Measurements from ENCODE around the gene TIRAP.
"Not testable (repeated sequence)": the region's sequence is repeated elsewhere in the genome, so short reads cannot be mapped to it uniquely, and the experiment has no call there.

TIRAP gene, protein sequence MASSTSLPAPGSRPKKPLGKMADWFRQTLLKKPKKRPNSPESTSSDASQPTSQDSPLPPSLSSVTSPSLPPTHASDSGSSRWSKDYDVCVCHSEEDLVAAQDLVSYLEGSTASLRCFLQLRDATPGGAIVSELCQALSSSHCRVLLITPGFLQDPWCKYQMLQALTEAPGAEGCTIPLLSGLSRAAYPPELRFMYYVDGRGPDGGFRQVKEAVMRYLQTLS

DNA sequence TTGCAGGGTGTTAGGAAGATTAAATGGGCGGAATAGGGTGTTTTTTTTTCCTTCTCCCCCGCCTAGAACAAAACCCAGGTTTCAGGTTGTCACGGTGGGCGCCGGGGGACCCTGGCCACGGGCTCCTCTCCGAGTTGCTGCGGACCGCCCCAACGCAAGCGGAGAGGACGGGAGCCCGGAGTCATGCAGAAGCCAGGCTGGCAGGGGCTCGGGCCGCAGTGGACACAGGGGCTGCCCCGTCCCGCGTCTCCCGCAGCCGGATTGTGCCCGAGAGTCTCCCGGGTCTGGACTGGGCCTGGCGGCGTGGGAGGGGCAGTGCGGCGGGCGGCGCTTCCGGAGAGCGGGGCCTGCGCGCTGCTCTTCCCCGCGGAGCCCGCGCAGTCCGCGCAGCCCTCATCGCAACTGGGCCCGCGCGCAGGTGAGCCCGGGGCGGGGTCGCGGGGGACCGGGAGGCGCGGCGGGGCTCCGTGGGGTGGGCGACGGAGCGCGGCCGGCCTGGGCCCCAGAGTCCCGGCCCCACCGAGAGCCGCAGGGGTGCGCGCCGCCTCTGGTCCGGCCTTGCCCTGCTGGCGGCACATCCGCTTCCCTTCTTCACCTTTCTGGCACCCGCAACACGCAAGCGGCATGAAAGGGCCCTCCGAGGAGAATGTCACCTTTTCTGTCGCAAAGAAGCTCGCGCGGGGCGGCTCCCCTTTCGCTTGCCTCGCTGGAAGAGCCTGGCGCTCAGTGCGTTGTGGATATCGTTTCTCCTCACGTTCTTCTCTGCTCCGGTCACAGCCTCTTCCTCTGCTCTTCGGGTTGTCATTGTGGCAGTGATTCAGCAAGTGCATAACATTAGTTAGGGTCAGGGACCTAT is at the start of gene TIRAP:
TSS of gene TIRAP (plus strand) at position 358 of the 856 bp plus-strand sequence. CDS start 7,802 bp downstream, outside the sequence.
- DNase-seq: peak; percentile 58

DNA sequence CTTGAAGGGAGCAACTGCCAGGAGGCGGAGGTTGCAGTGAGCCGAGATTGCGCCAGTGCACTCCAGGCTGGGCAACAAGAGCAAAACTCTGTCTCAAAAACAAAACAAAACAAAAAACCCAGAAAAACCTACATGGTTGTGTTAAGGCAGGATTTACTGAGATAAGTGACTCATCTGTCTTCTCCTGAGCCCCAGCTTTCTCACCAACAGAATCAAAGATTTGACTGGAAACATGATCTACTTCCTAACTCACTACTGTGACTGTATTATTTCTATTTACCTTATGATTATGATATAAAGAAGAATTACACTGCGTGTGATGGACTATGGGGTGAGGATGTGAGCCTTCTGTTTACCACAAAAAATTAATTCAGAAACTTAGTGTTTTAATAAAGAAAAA is 49.5 kb upstream of the TIRAP start:
- no peak for DNase-seq

DNA sequence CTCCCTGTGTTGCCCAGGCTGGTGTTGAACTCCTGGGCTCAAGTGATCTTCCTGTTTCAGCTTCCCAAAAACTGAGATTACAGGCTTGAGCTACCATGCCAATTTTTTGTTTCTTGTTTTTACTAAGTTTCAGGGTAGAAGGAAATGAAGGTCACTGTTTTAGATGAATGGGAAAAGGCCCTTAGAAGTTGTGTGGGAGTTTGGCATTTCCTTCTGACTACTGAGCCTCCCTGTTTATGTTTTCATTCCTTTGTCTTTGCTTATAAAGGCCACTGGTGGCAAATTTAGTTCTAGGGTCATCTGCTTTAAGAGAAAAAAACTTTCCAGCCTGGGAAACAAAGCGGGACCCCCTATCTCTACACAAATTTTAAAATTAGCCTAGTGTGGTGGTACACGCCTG is 36.3 kb upstream of the TIRAP start:
- no peak for DNase-seq

DNA sequence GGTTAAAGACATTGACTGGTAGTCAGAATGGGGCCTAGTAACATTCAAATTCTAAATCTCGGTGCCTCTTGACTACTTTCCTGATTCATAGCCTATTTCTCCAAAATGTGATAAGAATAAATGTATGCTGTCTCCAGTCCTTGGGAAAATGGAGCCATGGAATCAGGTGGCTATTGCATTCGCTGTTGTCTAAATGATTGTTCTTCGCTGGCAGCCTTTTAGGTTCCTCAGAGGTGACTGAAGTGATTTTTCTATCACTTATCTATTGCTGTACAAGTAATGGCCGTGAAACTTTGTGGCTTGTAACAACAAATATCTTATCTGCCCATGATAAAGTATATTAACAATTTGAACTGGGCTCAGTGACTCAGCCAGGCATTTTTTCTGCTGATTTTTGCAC is 29.6 kb upstream of the TIRAP start:
- no peak for DNase-seq

DNA sequence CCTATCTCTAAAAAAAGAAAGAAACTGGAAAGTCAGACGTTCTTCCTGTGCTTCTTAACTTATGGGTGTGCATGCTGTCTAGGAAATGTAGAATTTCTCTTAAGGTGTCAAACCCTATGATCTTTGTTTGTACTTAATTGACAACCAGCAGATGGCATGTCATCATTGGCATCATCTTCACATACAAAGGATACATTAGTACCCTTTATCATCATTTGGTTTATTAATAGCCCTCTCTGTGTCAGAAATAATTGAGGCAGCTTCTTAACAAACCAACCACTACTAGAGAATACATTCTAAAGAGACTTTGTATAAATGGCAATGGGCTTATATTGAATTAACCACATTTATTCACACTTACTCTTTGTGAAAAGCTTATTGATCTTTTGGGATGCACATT is 28.1 kb upstream of the TIRAP start:
- DNase-seq: no peak

DNA sequence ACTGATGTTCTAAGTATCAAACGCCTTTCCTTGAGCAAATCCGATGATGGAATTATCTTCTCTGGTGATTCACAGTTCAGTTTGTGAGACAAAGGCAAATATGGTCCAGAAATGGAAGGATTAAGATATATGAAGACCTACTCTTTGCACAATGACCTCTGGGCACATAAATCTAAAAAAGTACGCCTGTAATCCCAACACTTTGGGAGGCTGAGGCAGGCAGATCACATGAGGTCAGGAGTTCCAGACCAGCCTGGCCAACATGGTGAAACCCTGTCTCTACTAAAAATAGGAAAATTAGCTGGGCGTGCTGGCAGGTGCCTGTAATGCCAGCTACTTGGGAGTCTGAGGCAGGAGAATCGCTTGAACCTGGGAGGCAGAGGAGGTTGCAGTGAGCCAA is 27.4 kb upstream of the TIRAP start:
- not testable (repeated sequence) for DNase-seq

DNA sequence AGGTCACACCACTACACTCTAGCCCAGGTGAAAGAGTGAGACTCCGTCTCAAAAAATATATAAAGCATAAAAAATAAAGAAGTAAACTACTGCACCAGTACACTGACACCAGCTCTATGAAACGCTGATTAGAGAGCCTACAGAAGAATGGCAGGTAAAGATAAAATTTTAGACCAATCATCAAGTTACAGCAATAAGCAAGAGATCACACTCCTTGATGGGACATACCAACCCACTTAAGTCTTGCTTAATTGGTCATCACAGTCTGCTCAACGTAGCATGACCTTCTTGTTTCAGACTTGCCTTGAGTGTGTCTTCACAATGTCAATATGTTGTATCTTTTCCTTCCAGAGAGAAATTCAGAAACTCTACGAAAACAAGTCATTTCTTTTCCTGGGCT is 26.7 kb upstream of the TIRAP start:
- DNase-seq: no peak

DNA sequence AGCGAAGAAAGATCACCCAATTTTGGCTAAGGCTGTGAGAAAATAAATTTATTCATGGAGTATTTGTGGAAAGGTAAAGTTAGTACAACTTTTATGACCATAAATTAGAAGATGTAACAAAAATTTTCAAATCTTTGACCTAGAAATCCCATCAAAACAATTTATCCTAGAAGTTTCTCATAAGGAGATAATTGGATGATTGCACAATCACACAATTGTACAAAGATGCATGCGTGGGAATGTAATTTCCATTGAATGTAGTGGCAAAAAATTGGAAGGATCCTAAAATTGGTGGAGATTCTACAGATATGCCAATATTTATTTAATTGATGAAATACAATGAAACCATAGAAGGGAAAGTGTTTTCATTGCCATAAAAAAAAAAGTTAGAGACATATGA is 25.7 kb upstream of the TIRAP start:
- DNase-seq: no peak

DNA sequence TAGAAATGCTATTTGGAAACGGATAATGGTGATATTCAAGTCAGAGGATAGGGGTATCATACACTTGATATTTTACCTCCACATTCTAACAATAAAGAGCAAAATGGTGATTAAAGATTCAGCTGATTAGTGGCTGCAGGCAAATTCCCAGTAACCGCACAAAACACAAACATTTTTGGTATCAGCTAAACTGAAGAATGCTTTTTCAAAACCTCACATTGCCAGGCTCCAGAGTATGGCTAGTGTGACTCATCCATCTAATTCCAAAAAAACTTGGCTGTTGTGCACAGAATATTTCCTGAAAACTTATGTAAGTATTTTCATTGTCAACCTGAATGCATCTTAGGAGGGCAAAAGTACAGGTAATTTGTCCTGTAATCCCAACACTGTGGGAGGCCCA is 25.1 kb upstream of the TIRAP start:
- DNase-seq: no peak

DNA sequence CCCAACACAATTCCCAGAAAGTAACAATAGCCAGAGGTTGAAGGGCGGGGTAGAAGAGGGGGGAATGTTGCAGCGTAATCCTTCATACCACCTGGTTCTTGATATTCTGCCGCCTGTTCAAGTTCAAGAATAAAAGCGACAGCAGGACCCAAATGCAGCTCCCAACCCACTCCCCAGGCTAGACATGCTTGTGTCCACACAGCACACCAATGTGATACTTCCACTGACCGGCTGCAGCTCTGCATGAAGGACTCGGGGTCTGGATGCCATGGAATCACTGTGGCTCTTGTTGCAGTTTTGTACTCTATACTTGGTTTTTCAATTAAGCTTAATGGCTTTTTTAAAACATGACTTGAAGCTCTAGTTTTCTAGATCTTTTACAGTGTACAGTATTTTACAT is 20.7 kb upstream of the TIRAP start:
- DNase-seq: no peak

DNA sequence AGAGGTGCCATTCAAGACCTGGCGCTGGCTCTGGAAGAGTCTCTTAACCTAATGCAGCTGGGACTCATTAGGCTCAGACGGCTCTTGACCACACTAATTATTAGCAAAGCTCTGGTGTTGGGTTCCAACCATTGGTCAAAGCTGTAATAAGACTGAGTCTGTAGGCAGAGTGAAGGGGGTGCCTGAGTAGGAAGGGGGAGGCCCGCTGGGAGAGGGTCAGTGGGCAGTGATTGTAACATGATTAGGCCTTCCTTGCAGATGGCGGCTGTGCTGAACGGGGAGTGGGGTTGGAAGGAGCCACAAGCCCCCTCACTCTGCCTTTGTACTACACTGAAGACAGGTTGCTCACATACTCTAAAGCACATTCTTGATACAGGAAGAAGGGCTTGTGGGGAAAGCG is 19.4 kb upstream of the TIRAP start:
- DNase-seq: no peak

DNA sequence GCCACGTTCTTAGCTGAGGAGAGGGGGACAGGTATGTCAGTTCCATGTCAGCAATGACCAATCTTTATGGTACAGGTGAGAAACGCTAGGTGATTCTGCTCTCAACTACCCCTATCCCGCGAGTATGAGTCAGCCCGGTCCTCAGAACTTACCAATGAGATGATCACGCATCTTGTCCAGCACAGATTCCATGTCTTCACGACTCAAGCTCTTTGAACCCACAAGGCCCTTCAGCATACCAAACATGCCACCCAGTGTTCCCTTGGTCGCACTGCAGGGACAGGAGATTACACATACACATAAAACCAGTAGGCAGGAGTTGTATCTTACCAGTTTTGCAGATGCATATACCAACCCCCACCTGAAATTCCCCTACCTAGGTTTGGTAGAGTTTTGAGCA is 17.1 kb upstream of the TIRAP start:
- DNase-seq: no peak

DNA sequence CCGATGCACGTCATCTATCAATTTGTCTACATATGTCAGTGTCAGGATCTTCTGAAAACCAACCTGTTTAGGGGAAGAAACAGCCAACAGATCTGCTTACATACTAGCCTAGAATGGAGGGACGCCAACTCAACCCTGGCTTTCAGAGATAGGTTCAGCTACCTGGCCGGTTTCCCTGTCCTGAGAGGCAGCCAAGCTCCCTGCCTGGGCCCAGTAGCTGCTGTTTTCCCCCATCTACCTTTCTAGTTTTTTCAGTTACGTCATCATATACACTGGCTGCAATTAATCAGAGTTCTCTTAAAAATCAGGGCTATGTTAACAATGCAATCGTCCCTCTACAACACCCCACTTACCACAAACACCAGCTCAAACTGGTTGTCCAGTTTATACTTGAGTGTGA is 15.2 kb upstream of the TIRAP start:
- no peak for DNase-seq

DNA sequence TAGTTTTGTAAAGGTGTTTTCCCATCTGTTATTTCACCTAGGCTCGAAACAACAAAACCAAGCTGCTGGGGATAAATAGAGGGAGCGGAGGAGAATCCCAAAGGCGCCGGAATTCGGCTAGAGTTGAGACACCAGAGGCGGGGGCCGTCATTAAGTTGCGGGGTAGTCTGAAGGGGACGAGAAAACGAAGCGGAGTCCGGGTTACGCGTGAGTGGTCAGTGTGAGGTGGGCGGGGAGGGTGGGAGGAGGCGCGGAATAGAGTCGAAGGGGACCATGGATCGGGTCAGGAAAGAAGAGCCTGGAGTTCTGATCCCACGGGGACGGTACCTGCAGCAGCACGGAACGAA is 14.6 kb upstream of the TIRAP start:
- DNase-seq: no peak

DNA sequence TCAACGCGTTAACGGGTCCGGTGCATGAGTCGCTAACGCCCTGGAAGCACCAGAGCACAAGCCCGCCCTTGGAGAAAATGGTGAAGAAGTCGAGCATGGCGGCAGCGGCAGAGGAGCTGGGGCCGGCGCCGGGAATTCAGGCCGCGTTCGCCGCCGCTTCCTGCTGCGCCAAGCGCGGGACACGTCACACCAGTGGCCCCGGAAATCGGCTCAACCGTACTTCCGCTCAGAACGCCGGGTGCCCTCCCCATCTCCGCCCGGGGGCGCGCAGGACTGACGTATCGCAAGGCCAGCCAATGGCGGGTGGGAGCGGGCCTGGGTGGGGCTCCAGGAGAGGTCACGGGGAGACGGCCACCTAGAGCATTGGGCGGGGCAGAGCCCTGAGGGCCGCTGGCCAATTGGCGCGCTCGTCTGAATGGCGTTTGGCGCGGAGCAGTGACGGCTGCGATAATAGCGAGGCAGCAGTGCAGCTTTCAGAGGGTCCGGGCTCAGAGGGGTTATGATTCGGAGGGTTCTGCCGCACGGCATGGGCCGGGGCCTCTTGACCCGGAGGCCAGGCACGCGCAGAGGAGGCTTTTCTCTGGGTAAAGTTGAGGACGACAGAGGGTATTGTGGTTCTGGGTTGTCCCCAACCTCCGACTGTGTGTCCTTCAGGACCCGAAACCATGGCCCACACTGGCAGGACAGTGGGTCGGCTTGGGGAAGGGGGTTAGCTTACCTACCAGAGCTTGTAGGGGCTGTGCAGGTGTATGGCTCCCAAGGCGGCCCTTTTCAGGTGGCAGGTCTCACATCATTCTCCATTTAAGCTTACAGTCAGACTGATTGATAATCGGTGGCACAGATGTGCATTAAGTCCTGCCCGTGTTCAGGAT is 13.9 kb upstream of the TIRAP start, which contains the start of the genes FOXRED1 and SRPRA:
TSS of gene FOXRED1 (plus strand) at position 447 of the 872 bp plus-strand sequence. CDS start at position 500, 53 bp downstream.
TSS of gene SRPRA (minus strand) at position 188 of the 872 bp plus-strand sequence. CDS start at position 97, 91 bp downstream.
- DNase-seq: peak; percentile 100

DNA sequence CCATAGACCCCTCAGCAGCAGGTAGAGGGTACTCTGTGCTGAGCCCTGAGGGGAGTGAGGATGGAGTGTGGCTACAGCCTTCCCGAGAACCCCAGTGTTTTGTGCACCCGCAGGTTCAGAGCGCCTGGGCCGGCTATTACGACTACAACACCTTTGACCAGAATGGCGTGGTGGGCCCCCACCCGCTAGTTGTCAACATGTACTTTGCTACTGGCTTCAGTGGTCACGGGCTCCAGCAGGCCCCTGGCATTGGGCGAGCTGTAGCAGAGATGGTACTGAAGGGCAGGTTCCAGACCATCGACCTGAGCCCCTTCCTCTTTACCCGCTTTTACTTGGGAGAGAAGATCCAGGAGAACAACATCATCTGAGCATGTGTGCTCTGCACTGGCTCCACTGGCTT is 5.6 kb upstream of the TIRAP start:
- no peak for DNase-seq

DNA sequence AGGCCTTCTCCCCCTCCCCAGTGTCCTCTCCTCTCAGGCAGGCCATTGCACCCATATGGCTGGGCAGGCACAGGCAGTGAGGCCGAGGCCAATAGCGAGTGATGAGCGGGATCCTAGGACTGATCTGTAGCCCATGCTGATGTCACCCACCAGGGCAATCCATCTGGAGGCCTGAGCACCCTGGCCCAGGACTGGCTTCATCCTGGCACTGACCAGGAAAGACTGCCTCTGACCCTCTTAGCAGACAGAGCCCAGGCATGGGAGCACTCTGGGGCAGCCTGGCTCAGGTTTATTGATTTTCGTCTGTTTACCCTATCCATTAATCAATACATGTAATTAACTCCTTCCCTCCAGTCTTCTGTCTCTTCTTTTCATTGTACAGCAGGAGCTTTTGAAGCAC is 5.1 kb upstream of the TIRAP start:
- DNase-seq: no peak

DNA sequence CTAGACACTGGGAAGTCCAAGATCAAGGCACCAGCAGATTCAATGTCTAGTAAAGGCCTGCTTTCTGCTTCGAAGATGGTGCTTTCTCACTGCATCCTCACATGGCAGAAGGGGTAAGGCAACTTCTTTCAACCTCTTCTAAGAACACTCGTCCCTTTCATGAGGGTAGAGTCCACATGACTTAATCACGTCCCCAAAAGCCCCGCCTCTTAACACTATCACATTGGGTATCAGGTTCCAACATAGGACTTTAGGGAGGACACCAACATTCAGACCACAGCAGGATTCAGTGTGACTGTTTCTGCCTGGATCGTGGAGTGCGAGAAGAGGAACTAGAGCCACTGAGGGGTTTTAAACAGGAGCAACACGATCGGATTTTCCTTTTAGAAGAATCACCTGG is 3.7 kb upstream of the TIRAP start:
- no peak for DNase-seq

DNA sequence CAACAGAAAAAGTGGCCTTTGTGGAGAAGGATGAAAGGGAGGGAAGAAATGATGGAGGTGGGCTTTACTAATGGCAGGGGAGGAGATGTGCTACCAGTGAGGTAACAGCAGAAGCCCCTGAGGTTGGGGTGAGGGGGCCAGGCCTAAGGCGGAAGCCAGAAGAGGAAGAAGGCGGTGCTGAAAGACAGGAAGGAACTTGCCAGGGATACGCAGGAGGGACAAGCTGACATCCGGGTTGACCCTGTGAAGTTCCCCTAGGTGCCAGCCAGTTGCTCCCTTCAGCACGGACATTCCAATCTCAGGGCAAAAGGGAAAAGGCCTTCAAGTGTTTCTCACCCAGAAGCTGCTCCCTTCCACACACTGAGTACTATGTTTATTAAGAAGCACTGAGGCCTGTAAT is 2.3 kb upstream of the TIRAP start:
- no peak for DNase-seq

DNA sequence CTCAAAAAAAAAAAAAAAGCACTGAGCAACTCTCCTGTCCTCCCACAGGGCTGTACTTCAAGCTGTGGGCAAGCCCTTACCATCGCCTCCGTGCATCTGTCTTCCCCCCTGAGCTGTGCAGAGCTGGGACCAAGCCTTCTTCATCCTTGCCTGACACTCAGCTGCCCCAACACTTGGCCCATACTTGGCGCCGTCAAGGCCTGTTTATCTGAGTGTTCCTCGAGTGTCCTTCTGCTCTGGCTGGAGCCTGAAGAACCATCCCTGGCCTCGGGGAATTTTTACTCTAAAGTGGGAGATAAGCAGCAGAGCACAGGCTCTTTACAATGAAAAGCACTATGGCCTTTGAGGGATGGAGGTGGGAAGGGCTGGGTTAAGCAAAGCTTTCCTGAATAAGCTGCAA is 1.6 kb upstream of the TIRAP start:
- DNase-seq: no peak

DNA sequence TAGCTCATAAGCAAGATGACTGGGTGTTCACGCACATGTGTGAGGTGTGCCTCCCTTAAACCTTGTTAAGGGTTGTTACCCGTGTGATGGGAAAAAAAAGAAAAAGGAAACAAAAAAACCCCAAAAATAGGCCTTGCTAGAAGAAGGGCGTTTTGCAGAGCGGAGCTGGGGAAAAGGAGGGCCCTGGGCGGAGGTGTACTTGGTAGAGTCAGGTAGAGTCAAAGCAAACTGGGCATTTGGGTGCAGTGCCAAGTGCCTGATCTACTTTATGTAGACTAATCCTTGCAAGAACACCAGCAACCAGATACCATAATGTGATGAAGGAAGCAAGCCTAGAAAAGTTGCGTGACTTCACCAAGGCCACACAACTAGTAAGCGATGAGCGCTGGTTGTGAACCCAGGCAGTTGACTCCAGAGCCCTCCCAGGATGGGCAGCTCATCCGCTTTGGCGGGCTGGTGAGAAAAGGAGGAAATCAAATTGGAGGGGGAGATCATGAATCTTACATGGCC is 1.2 kb upstream of the TIRAP start:
- no peak for DNase-seq

DNA sequence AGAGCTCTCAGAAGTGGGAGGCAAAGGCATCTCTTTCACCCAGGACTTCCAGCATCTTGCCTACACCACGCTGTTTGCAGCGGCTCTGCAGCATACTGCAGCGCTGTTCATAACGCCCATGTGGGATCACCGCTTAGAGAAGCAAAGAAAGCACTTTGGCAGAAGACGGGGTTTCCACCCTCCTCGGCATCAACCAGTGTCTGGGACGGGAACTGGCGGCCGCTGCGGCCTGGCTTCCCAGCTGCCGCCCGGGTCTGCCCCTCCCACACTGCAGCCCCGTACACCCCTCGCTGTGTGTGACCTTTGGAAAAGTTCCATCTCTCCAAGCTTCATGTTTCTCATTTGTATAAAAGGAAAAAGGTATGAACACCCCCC is 545 bp upstream of the TIRAP start:
- DNase-seq: peak; percentile 37

DNA sequence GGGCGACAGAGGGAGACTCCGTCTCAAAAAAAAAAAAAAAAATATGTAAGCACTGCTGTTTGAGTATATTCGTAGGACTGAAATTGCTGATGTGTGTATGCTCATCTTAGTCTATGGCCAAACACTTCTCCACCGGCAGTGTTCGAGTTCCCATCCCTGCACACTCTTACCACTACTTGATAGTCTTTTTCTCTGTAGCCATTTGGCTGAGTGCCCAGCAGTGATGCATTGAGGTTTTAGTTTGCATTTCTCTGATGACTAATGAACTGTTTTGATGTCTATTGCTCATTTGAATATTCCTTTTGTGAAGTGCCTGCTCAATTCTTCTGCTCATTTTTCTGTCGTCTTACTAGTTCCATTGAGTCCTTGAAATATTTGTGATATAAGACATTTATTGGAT is 1.9 kb downstream of the TIRAP start:
- DNase-seq: peak; percentile 84
